K562 (cell line): ENCODE data around the gene KATNAL1. TPM values are rescaled to one million over a fixed set of nuclear protein-coding genes. Genes with fewer than 3 reads are reported as not detected.

ENCODE experiments used
- ATAC-seq: fragments of 200-7000 bp; cut with Tn5 transposase; 3 replicates; pipeline ENCODE4 v1.9.1; 2020; ENCODE audit warnings: moderate library complexity
- BruUV-seq: library from RNA; stranded (reverse); fragments of 400-500 nt; replicated peaks from 2 replicates; lab custom pipeline; 2021; lab: Mats Ljungman, UMichigan
- CTCF ChIA-PET: fragments of 300-600 bp; formaldehyde crosslinking; extraction: SDS; loops from one replicate; lab custom pipeline; 2021; ENCODE audit warnings: low intra/inter-chr PET ratio; lab: Yijun Ruan, JAX
- POLR2A ChIA-PET: fragments of 300-600, 350-650 bp; sonication (Branson Sonifier 250); formaldehyde crosslinking; extraction: SDS; loops from one replicate; lab custom pipeline; 2021; ENCODE audit warnings: antibody characterized with exemption, inconsistent platforms; lab: Yijun Ruan, JAX
- DNase-seq, 4 experiments: peaks; one replicate each; pipeline versions ENCODE4 v3.0.0 to v3.0.0-alpha.2; 2011 to 2018; ENCODE audit warnings: low spot score in 3 of 4, mixed read lengths in 3 of 4; ENCODE audit errors: extremely low read depth in 1 of 4
- FAIRE-seq: peaks from 2 replicates; lab custom pipeline; 2011; peaks lifted over from hg19 to GRCh38; lab: Jason Lieb, UNC
- H2AFZ ChIP-seq: 2 replicates; pipeline ENCODE4 v1.6.0; 2011; ENCODE audit warnings: low read depth, low read length, control low read depth, inconsistent platforms
- H3K27ac ChIP-seq: fragments of 200-600 bp; 3 replicates; pipeline ENCODE4 v1.8.0; 2011; ENCODE audit warnings: low read depth, mild to moderate bottlenecking, control low read depth, inconsistent platforms, low read length, moderate library complexity, mixed read lengths; ENCODE audit errors: extremely low read depth
- H3K27me3 ChIP-seq, 2 experiments: fragments of 300-600 bp in 1 of 2; 2 replicates in 1 of 2; 3 replicates in 1 of 2; pipeline versions ENCODE4 v1.6.0 to v1.8.0; 2011; ENCODE audit warnings: inconsistent platforms in 2 of 2, low read length in 2 of 2, mild to moderate bottlenecking in 1 of 2, mixed read lengths in 1 of 2, moderate library complexity in 1 of 2; ENCODE audit not compliant: control insufficient read depth in 2 of 2, insufficient read depth in 2 of 2
- H3K36me3 ChIP-seq: fragments of 300-600 bp; 3 replicates; pipeline ENCODE4 v1.8.0; 2011; ENCODE audit warnings: mild to moderate bottlenecking, low read length, inconsistent platforms; ENCODE audit not compliant: control insufficient read depth, insufficient read depth
- H3K4me1 ChIP-seq, 2 experiments: fragments of 200-600 bp in 1 of 2; replicated peaks in 1 of 2; 2 replicates in 1 of 2; 3 replicates in 1 of 2; pipeline versions ENCODE4 v1.5.1 to v1.8.0; 2011; ENCODE audit warnings: inconsistent platforms in 2 of 2, low read length in 2 of 2, mild to moderate bottlenecking in 1 of 2, mixed read lengths in 1 of 2, moderate library complexity in 1 of 2; ENCODE audit not compliant: control insufficient read depth in 2 of 2, insufficient read depth in 2 of 2
- H3K4me2 ChIP-seq: 2 replicates; pipeline ENCODE4 v1.6.1; 2011; ENCODE audit warnings: low read length, control low read depth, inconsistent platforms, mixed read lengths; ENCODE audit not compliant: insufficient read depth
- H3K4me3 ChIP-seq: fragments of 200-600 bp; sonication (generic), shearing (Covaris generic); 2 replicates; pipeline ENCODE4 v1.5.1; 2016; ENCODE audit warnings: control low read depth, inconsistent platforms
- H3K79me2 ChIP-seq: fragments of 200-600 bp; 3 replicates; pipeline ENCODE4 v1.8.0; 2011; ENCODE audit warnings: low read length, inconsistent platforms; ENCODE audit not compliant: control insufficient read depth, insufficient read depth
- H3K9ac ChIP-seq, 2 experiments: 2 replicates each; pipeline versions ENCODE4 v1.6.0 to v1.6.1; 2011; ENCODE audit warnings: low read depth in 2 of 2, low read length in 2 of 2, control low read depth in 1 of 2, inconsistent platforms in 1 of 2, mild to moderate bottlenecking in 1 of 2, mixed read lengths in 1 of 2; ENCODE audit not compliant: insufficient read depth in 1 of 2
- H3K9me1 ChIP-seq: one replicate; pipeline ENCODE4 v1.6.0; 2011; ENCODE audit warnings: inconsistent platforms, mild to moderate bottlenecking, low read length, moderate library complexity; ENCODE audit not compliant: control insufficient read depth, insufficient read depth
- H3K9me3 ChIP-seq: replicated peaks from 2 replicates; pipeline ENCODE4 v1.5.1; 2011; ENCODE audit warnings: low read depth, low read length, inconsistent platforms; ENCODE audit not compliant: control insufficient read depth, insufficient read depth
- H4K20me1 ChIP-seq: replicated peaks from 2 replicates; pipeline ENCODE4 v1.6.1; 2011; ENCODE audit warnings: low read length, inconsistent platforms, mixed read lengths; ENCODE audit not compliant: control insufficient read depth, insufficient read depth
- CTCF ChIP-seq, 3 experiments: IDR thresholded peaks in 2 of 3; conservative IDR thresholded peaks in 1 of 3; 2 replicates each; pipeline ENCODE4 v1.5.1; 2011 to 2012; ENCODE audit warnings: low read length in 3 of 3, mild to moderate bottlenecking in 3 of 3, control low read depth in 2 of 3, improper control_type of control experiment in 1 of 3, inconsistent platforms in 1 of 3, low read depth in 1 of 3, mixed read lengths in 1 of 3, moderate library complexity in 1 of 3; ENCODE audit not compliant: insufficient read depth in 2 of 3
- ETV1 ChIP-seq: fragments of 450-650 bp; conservative IDR thresholded peaks from 2 replicates; pipeline ENCODE4 v1.6.1; 2016; ENCODE audit warnings: missing genetic modification characterization, control low read depth, low read depth, missing compliant biosample characterization
- HCFC1 ChIP-seq: IDR thresholded peaks from 2 replicates; pipeline ENCODE4 v1.6.1; 2012; ENCODE audit warnings: low read depth, low read length, improper control_type of control experiment
- RAD21 ChIP-seq, 2 experiments: fragments of 250-450 bp in 1 of 2; fragments of 450-650 bp in 1 of 2; sonication (Bioruptor Pico) in 1 of 2; formaldehyde crosslinking in 1 of 2; IDR thresholded peaks in 1 of 2; conservative IDR thresholded peaks in 1 of 2; 2 replicates each; pipeline versions ENCODE4 v1.4.0 to v1.8.0; 2020 to 2022; ENCODE audit warnings: mild to moderate bottlenecking in 2 of 2, moderate library complexity in 1 of 2
- SRSF7 ChIP-seq: fragments of 200-400 bp; formaldehyde crosslinking; optimal IDR thresholded peaks from 2 replicates; pipeline ENCODE3; 2017; ENCODE audit warnings: mild to moderate bottlenecking, low read depth, low read length
- WGBS: fragments of 100-300 bp; shearing (Covaris generic); methylation state at CpG from one replicate; pipeline ENCODE4 v1.1.6; 2016; ENCODE audit warnings: low coverage, mixed read lengths; ENCODE audit not compliant: insufficient coverage; ENCODE audit errors: missing lambda C conversion rate; 5-methylcytosine and 5-hydroxymethylcytosine counted together
- in situ Hi-C: fragments of 300-500 bp; cut with MboI; formaldehyde crosslinking; loops from 4 replicates; pipeline ENCODE4 v1.15.0; 2018; ENCODE audit warnings: inconsistent platforms, mixed read lengths
- intact Hi-C: fragments of 100-400 bp; cut with micrococcal nuclease; formaldehyde crosslinking; loops from 2 replicates; pipeline ENCODE4 v1.14.2; 2022
- polyA plus RNA-seq, 8 experiments: library from polyadenylated mRNA; depleted of rRNA in 4 of 8; stranded (reverse) in 5 of 8; unstranded in 3 of 8; fragments of >200 nt; fragmentation: Nextera tagmentation in 2 of 8; fragmentation: Illumina TruSeq in 1 of 8; extraction: Ambion mirVana in 2 of 8; extraction: Trizol in 1 of 8; gene quantifications; 2 replicates each; pipeline versions ENCODE4 v1.2.1 to v1.2.3, GENCODE V29; 2011 to 2014; ENCODE audit warnings: inconsistent platforms in 1 of 8, missing spikeins in 1 of 8
- total RNA-seq, 7 experiments: library from RNA; depleted of rRNA in 6 of 7; stranded (reverse); fragments of >200 nt in 6 of 7; fragmentation: Illumina TruSeq in 2 of 7; extraction: Trizol in 2 of 7; gene quantifications; 2 replicates each; pipeline versions ENCODE4 v1.2.1 to v1.2.3, GENCODE V29; 2011 to 2021; ENCODE audit warnings: low replicate concordance in 1 of 7

The KATNAL1 gene
- total and polyA plus RNA-seq, 9 of the 15 experiments (the other 6 are each of a cell fraction or from before 2014, with no cell fraction given), result 2.5 to 8.2 (median 5.5) TPM

- BruUV-seq, result no TSS peak
- Histone ChIP-seq H3K9me3 (no peaks in the 10 kb centered on the region), H3K36me3 (peaks cover 9% of the 10 kb centered on the region; the same call in 2 of the 3 replicates), H3K9ac (peak overlapping the region in 1 of 2 experiments; percentile 45; a peak in 1 of 4 replicates), H3K4me2 (no peak overlapping the region), H3K27me3 (no peaks in the 10 kb centered on the region), H3K4me1 (peaks cover 0 to 4% of the 10 kb centered on the region in 2 experiments; a peak in 3 of 5 replicates), H2AFZ (no peak overlapping the region), H4K20me1 (no peaks in the 10 kb centered on the region), H3K79me2 (peaks cover 9% of the 10 kb centered on the region; the same call in 2 of the 3 replicates), H3K4me3 (no peak overlapping the region), H3K27ac (no peak overlapping the region), H3K9me1 (no peaks in the 10 kb centered on the region)
- in situ Hi-C loops (no loop called here), intact Hi-C loops (no loop called here)
- no peak for FAIRE-seq
- WGBS, result 86% methylated on average over 5 of the region's 5 CpGs
- TF ChIP-seq HCFC1, result no peak
- TF ChIP-seq RAD21 (CRISPR knock-in tag; conservative IDR thresholded peaks at IDR 0.05 in 1 of 2, IDR thresholded peaks at IDR 0.05 in 1 of 2), result peak; percentile 9 to 36; a peak in 2 of 4 replicates
- peak in 1 of 3 experiments; percentile 20; a peak in 1 of 6 replicates for TF ChIP-seq CTCF (IDR thresholded peaks at IDR 0.05 in 2 of 3, conservative IDR thresholded peaks at IDR 0.05 in 1 of 3; ENCODE audit: insufficient read depth in 2 of 3, low read depth in 1 of 3, low read length in 3 of 3)
- no peak for TF ChIP-seq SRSF7
- no peak for TF ChIP-seq ETV1 (tag)
- POLR2A ChIA-PET, result no interaction called here
- ATAC-seq, result peak; percentile 47; the same call in 2 of the 3 replicates
- peak in 2 of 4 experiments; percentile 6 for DNase-seq
- CTCF ChIA-PET, result interaction anchor here (1.5 kb wide), 1 partner anchor 205 kb away, joined by 3 read pairs; no protein-coding TSS in a partner anchor
These were observed 50.5 kb downstream of the KATNAL1 start for GRCh38 chr13:30256713-30257467.
